ELR (cell line): ENCODE results near the gene PEPD.
A peak's percentile ranks its signal among the peaks of the same experiment; 100 is the strongest.
"Not testable (repeated sequence)": the region's sequence is repeated elsewhere in the genome, so short reads cannot be mapped to it uniquely, and the experiment has no call there.

ENCODE experiments used
- DNase-seq: peaks from one replicate; pipeline ENCODE4 v3.0.0-alpha.2; 2015; ENCODE audit warnings: low read depth

PEPD gene

GRCh38 chr19:33498391-33499000, 23.1 kb downstream of the PEPD start:
- no peak for DNase-seq

- no peak for DNase-seq
These were observed 23.8 kb downstream of the PEPD start for GRCh38 chr19:33497778-33498175.

- DNase-seq = no peak
These were observed 24.3 kb downstream of the PEPD start for GRCh38 chr19:33497131-33497777.

GRCh38 chr19:33496038-33496895, 25.3 kb downstream of the PEPD start:
- no peak for DNase-seq

- DNase-seq = no peak
These were observed 28.0 kb downstream of the PEPD start for GRCh38 chr19:33493401-33494275.

GRCh38 chr19:33492951-33493350, 28.6 kb downstream of the PEPD start:
- DNase-seq = no peak

- no peak for DNase-seq
These were observed 29.5 kb downstream of the PEPD start for GRCh38 chr19:33492090-33492489.

GRCh38 chr19:33490596-33490995, 31.0 kb downstream of the PEPD start:
- not testable (repeated sequence) for DNase-seq

- DNase-seq = no peak
These were observed 31.5 kb downstream of the PEPD start for GRCh38 chr19:33490041-33490451.

- DNase-seq = no peak
These were observed 32.8 kb downstream of the PEPD start for GRCh38 chr19:33488826-33489225.

- DNase-seq = no peak
These were observed 33.4 kb downstream of the PEPD start for GRCh38 chr19:33487901-33488800.

- no peak for DNase-seq
These were observed 34.4 kb downstream of the PEPD start for GRCh38 chr19:33486936-33487811.

GRCh38 chr19:33486407-33486806, 35.2 kb downstream of the PEPD start:
- no peak for DNase-seq

- DNase-seq = no peak
These were observed 37.3 kb downstream of the PEPD start for GRCh38 chr19:33484226-33484774.

- no peak for DNase-seq
These were observed 39.1 kb downstream of the PEPD start for GRCh38 chr19:33482476-33482875.

- no peak for DNase-seq
These were observed 39.7 kb downstream of the PEPD start for GRCh38 chr19:33481863-33482262.

- not testable (repeated sequence) for DNase-seq
These were observed 42.0 kb downstream of the PEPD start for GRCh38 chr19:33479570-33479969.

GRCh38 chr19:33477781-33478180, 43.8 kb downstream of the PEPD start:
- peak; percentile 28 for DNase-seq

- no peak for DNase-seq
These were observed 45.4 kb downstream of the PEPD start for GRCh38 chr19:33476151-33476707.
